ENCODE measurements around the gene PPP1R12C.

The PPP1R12C gene

DNA sequence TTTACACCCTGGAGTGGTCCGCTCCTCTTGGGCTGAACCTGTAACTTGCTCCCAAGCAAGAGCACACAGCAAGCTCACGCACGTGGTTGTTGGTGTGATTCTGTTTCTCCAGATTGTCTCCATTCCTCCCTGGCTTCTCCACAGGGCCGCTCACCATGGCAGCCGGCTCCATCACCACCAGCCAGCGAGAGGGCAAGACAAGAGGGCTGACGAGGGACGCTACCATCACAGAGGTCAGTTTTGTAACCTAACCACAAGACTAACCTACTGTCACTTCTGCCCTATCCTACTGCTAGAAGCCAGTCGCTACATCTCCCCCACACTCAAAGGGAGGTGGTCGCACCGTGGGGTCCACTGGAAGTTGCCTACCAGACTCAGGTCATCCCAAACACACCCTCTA lies 74.7 kb downstream of the PPP1R12C start:
- no peak for DNase-seq (ENCODE audit: low read depth)

- DNase-seq (ENCODE audit: low read depth), result no peak
These were observed 75.1 kb downstream of the PPP1R12C start for GRCh38 chr19:55042344-55042678.

GRCh38 chr19:55041627-55042343 lies 75.7 kb downstream of the PPP1R12C start:
- DNase-seq (ENCODE audit: low read depth), result no peak

DNA sequence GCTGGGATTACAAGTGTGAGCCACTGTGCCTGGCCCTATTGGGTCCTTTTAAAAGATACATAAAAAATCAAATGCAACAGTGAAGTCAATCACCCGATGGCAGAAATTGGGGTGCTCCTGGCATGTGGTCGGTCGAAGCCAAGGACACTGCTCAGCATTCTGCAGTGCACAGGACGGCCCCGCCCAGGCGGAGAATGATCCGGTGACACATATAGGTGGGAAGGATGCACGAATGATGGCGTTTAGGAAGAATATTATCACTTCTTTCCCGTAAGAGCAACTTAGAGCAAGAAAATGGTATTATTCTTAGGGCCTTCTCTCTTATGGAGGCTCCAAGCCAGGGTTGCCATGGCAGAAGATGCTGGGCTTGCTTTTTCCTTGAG lies 76.2 kb downstream of the PPP1R12C start:
- no peak for DNase-seq (ENCODE audit: low read depth)
